ENCODE measurements around the gene HSD17B8.

- TF ChIP-seq, protein P1, sequence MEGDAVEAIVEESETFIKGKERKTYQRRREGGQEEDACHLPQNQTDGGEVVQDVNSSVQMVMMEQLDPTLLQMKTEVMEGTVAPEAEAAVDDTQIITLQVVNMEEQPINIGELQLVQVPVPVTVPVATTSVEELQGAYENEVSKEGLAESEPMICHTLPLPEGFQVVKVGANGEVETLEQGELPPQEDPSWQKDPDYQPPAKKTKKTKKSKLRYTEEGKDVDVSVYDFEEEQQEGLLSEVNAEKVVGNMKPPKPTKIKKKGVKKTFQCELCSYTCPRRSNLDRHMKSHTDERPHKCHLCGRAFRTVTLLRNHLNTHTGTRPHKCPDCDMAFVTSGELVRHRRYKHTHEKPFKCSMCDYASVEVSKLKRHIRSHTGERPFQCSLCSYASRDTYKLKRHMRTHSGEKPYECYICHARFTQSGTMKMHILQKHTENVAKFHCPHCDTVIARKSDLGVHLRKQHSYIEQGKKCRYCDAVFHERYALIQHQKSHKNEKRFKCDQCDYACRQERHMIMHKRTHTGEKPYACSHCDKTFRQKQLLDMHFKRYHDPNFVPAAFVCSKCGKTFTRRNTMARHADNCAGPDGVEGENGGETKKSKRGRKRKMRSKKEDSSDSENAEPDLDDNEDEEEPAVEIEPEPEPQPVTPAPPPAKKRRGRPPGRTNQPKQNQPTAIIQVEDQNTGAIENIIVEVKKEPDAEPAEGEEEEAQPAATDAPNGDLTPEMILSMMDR (IDR thresholded peaks at IDR 0.05; ENCODE audit: low read depth, low read length, poor library complexity, severe bottlenecking) = no peak
- no peak for TF ChIP-seq EZH2phosphoT487 (IDR thresholded peaks at IDR 0.05; ENCODE audit: borderline replicate concordance, low read length)
Observed at GRCh38 chr6:33206027-33206863, 1.8 kb downstream of the HSD17B8 start.

Data from DOHH2 (cell line).